C4-2B (cell line): ENCODE results near the gene HSFX3.
"Not testable (repeated sequence)": the region's sequence is repeated elsewhere in the genome, so short reads cannot be mapped to it uniquely, and the experiment has no call there.

ENCODE experiments used
- CTCF ChIP-seq: fragments of 450-650 bp; conservative IDR thresholded peaks from 2 replicates; pipeline ENCODE4 v1.5.1; 2017; ENCODE audit warnings: mild to moderate bottlenecking
- ZFX ChIP-seq: fragments of 450-650 bp; IDR thresholded peaks from 2 replicates; pipeline ENCODE4 v1.6.1; 2017

GRCh38 chrX:149532868-149533267 lies 16.9 kb downstream of the HSFX3 start:
- TF ChIP-seq CTCF, ZFX: not testable (repeated sequence)
